Breast epithelium (tissue), 3 donors: ENCODE data around the gene LYRM4.

Source experiments
- POLR2A ChIP-seq: fragments of 450-650 bp; IDR thresholded peaks from one replicate; pipeline ENCODE4 v1.6.1; 2016; ENCODE audit warnings: antibody characterized with exemption, mild to moderate bottlenecking, moderate library complexity
- POLR2AphosphoS5 ChIP-seq, 3 donors: sonication (generic); formaldehyde crosslinking; IDR thresholded peaks; one replicate each; pipeline ENCODE4 v1.6.1; 2017; ENCODE audit warnings: antibody characterized with exemption in 3 of 3
- TF ChIP-seq, protein P1 (sequence below), 3 donors: fragments of 450-650 bp; IDR thresholded peaks; one replicate each; pipeline ENCODE4 v1.5.1; 2016 to 2017; ENCODE audit warnings: antibody characterized with exemption in 3 of 3, mild to moderate bottlenecking in 3 of 3, moderate library complexity in 3 of 3

DNA sequence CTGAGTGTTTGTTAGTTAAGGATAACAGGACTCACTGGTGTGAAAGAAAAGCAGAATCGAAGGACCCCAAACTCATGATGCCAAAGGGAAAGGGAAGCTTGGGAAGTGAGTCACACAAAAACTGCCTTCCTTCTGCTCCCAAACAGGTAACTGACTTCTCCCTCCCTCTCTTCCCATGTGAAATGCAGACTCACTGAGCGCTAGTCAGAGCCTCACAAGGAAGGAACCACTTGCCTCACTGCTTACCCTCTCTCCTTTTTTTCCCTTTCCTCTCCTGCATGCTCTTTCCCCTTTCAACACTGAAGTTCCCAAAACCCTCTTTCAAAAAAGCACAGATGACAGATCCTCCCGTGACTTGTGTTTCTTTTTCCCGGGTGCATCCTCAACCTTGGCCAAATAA, 56.4 kb downstream of the LYRM4 start:
- TF ChIP-seq POLR2A, result no peak
- TF ChIP-seq, protein P1, sequence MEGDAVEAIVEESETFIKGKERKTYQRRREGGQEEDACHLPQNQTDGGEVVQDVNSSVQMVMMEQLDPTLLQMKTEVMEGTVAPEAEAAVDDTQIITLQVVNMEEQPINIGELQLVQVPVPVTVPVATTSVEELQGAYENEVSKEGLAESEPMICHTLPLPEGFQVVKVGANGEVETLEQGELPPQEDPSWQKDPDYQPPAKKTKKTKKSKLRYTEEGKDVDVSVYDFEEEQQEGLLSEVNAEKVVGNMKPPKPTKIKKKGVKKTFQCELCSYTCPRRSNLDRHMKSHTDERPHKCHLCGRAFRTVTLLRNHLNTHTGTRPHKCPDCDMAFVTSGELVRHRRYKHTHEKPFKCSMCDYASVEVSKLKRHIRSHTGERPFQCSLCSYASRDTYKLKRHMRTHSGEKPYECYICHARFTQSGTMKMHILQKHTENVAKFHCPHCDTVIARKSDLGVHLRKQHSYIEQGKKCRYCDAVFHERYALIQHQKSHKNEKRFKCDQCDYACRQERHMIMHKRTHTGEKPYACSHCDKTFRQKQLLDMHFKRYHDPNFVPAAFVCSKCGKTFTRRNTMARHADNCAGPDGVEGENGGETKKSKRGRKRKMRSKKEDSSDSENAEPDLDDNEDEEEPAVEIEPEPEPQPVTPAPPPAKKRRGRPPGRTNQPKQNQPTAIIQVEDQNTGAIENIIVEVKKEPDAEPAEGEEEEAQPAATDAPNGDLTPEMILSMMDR (IDR thresholded peaks at IDR 0.05), result no peak
- TF ChIP-seq POLR2AphosphoS5 (IDR thresholded peaks at IDR 0.05), result no peak
